ENCODE data around the gene CPPED1. TPM values are rescaled to one million over a fixed set of nuclear protein-coding genes. Genes with fewer than 3 reads are reported as not detected.
"Not testable (repeated sequence)": the region's sequence is repeated elsewhere in the genome, so short reads cannot be mapped to it uniquely, and the experiment has no call there.

The CPPED1 gene
- total RNA-seq, 1 donor from 2014 or later = 12.1 TPM

DNA sequence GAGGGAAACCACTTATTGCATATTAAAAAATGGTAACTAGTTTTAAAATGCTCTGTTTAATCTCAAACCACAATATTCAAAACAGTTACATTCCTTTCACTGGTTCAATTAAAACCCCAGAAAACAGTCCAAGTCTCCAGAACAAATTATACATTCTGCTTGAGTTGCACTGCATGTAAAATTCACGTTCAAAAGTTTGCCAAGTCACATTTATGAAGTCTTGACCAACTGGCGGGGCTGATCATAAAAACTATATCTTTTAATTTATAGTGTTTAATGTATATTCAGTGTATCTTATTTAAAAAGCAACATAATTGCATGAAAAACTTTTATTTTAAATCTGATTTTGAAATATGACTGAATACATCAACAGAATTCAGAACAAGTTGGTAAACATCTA is 25.0 kb downstream of the CPPED1 start:
- no peak for DNase-seq
- intact Hi-C loops (cut with DNase I) = no loop called here
- no peak for ATAC-seq (ENCODE audit: poor library complexity)

DNA sequence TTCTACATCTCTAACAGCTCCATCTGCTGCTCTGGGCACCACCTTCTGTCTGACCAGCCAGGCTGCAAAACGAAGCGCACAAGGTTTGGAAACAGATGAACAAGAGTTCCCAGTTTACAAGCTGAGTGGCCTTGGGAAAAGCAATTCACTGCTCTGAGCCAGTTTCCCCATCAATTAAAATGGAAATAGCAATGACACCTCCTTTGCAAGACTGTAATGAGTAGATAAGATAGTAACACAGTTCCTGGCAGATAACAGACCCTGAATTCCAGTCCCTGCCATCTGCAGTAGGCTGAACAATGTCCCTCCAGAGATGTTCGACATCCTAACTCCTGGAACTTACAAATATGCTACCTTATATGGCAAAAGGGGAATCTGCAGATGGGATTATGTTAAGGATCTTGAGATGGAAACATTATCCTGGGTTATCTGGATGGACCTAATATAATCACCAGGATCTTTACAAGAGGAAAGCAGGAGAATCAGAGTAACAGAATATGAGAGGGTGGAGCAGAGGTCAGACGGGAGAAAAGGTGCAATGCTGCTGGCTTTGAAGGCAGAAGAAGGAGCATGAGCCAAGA is 27.9 kb downstream of the CPPED1 start:
- intact Hi-C loops (cut with DNase I) = no loop called here
- DNase-seq (no peak), ATAC-seq (ENCODE audit: poor library complexity) (no peak)

DNA sequence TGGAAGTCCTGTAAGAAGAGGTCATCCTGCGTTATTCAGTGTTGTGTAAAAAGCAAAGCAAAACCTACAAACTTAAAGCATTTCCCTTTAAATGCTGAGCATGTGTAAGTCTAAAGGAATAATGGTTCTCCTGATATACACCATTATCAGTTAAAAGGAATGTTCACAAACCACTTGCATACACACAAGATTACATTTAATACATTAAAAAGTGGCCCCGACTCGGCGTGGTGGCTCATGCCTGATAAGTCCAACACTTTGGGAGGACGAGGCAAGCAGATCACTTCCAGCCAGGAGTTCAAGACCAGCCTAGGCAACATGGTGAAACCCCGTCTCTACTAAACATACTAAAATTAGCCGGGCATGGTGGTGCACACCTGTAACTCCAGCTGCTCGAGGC is 30.5 kb downstream of the CPPED1 start:
- no peak for DNase-seq
- intact Hi-C loops (cut with DNase I) = no loop called here
- ATAC-seq (ENCODE audit: poor library complexity) = no peak

DNA sequence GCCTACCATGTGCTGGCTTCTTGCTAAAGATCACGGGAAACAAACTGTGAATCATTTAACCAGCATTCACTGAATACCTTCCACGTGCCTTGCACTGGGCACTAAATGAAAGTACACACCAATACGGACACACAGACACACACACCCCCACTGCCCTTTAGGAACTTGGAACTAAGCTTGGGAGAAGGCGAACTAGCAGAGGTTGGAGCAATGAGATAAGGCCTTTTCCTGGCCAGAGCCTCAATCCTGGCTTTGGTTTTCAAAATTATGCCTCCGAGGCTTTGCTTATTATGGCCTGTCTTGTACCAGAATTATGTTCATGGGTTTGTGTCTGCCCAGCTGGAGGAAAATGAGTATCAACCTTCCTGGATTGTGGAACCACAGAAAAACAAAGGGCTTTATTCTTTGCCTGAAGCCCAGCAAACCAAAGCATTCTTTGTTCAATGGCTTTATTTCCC is 32.3 kb downstream of the CPPED1 start:
- intact Hi-C loops (cut with DNase I) = no loop called here
- peak; percentile 51 for ATAC-seq (ENCODE audit: poor library complexity)
- DNase-seq = no peak

DNA sequence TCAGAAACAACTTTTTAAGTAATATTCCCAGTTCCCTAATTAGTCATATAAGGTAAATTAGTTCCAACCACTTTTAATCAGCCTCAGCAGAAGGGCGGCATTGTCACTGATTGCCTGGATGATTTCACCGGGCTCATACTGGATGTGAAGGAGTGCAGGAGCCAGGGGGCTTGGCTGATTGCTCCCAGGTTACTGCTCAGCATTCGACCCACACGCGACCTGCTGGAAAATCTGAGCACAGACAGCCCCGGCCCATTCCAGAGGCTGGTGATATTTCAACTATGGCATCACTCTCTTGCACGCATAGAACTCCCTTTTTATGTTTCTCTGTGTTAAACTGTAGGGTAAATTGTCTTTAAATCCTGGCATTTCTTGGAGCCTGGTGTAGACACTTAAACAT is 34.2 kb downstream of the CPPED1 start:
- intact Hi-C loops (cut with DNase I) = no loop called here

DNA sequence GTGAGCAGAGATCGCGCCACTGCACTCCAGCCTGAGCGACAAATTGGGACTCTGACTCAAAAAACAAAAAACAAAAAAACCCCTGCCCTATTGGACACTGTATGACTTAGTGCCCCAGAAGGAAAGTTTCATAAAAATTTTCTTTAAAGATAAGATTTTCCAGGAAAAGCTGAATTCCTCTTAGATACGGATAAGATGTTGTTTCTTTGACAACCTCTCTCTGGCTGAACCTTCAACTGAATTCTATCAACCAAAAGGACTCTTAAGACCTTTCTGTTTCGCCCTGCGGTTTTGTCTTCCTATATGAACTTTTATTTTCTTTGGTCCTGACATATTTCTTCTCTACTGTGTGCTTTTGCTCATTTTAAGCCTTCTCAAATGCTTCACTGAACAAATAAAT is 35.8 kb downstream of the CPPED1 start:
- DNase-seq (no peak), ATAC-seq (ENCODE audit: poor library complexity) (no peak)
- intact Hi-C loops (cut with DNase I) = no loop called here

More for the DNA sequence above, 34.2 kb downstream of the CPPED1 start:
- ATAC-seq (ENCODE audit: poor library complexity) (no peak), DNase-seq (no peak)

DNA sequence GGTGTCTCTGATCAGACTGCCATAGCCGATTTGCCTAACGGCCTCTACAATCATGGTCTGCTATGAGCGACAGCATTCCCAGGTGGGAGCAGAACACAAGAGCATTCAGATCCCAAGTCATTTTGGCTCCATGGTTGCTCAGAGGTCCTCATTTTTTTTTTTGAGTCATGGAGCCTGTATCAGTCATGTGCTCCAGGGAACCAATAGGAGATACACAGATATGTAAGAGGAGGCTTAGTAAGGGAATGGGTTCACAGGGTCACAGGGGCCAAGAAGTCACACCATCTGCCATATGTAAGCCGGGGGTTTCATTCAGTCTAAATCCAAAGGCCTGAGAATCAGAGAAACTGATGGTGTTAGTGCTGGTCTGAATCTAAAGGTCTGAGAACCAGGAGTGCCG is 36.8 kb downstream of the CPPED1 start:
- intact Hi-C loops (cut with DNase I) = no loop called here
- ATAC-seq (ENCODE audit: poor library complexity) (no peak), DNase-seq (no peak)

DNA sequence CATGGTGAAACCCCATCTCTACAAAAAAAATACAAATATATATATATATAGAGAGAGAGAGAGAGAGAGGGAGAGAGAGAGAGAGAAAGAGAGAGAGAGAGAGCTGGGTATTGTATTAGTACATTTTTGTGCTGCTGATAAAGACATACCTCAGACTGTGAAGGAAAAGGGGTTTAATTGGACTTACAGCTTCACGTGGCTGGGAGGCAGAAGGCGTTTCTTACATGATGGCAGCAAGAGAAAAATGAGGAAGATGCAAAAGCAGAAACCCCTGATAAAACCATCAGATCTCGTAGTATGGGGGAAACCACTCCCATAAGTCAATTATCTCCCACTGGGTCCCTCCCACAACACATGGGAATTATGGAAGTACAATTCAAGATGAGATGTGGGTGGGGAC is 37.5 kb downstream of the CPPED1 start:
- ATAC-seq (ENCODE audit: poor library complexity); DNase-seq; intact Hi-C loops (cut with DNase I): not testable (repeated sequence)

DNA sequence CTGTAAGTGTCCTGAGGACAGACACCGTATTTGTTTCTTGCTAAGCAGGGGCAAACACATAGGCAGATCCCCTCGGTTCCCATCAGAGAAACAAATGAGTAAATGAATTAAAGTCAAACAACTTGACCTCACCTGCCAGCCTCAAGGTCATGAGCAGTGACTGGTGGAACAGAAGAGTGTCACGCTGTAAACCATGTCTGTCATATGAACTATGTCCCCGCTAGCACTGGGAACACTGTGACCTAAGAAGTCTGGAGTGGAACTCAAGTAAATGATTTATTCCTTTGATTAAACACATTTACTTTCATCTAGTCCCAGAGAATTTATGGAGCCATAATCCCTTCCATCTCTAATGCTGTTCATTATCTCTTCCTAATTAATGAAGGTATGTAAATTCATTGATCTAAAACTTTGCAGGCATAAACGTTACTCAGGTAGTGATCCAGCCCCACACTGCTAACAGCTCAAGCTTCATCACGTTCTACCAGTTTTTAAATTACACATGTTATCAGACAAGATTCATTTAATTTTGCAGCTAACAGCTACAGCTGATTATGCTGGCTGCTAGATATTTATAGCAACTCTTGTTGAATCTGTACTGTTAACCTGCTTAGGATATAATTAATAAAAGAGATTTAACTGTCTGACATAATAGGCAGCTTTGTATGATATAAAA is 38.7 kb downstream of the CPPED1 start:
- ATAC-seq (ENCODE audit: poor library complexity) (no peak), DNase-seq (no peak)
- intact Hi-C loops (cut with DNase I) = no loop called here

DNA sequence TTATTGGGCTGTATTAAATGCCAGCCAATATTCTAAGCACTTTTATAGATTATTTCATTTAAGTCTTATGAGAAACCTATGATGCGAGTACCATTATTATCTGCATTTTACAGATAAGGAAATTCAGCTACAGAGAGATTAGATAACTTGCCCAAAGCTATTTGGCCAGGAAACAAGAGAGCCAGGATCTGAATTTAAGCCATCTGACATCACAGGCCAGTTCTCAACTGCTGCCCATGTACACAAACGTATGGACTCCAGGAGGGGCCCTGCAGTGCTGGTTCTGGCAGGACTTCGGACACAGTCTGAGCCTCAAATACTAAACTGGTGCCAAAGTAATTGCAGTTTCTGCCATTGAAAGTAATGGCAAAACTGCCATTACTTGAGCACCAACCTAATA is 40.2 kb downstream of the CPPED1 start:
- intact Hi-C loops (cut with DNase I) = no loop called here
- ATAC-seq (ENCODE audit: poor library complexity) (no peak), DNase-seq (no peak)

DNA sequence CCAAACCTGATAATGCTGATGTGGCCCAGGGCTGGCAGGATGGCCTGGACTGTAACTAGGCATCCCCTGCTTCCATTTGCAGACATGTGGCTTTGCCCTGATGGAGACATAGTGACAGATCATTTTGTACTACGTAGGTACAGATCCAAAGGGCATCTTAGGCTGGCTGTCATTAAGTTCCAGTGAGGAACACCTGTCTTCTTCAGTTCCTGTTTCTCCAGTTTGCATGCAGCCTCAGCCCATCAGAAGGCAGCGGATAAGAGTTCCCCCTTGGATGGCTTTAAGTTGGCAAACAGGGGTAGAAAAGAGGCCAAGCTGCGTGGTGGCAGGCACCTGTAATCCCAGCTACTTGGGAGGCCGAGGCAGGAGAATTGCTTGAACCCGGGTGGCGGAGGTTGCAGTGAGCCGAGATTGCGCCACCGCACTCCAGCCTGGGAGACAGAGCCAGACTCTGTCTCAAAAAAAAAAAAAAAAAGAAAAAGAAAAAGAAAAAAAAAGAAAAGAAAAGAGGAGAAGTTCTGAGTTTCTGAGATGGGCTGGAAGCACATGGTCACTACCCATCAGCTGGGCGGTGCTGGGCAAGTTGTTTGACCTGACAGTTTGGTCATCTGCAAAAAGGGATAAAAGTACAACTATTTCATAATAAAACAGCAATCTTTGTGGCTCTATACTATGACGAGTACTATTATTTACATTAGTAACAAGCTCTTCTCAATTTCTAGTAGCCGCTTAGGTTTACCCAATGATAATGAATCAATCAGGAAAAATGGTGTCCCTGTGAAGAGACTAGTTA is 42.7 kb downstream of the CPPED1 start:
- ATAC-seq (ENCODE audit: poor library complexity) (no peak), DNase-seq (no peak)
- intact Hi-C loops (cut with DNase I) = no loop called here

DNA sequence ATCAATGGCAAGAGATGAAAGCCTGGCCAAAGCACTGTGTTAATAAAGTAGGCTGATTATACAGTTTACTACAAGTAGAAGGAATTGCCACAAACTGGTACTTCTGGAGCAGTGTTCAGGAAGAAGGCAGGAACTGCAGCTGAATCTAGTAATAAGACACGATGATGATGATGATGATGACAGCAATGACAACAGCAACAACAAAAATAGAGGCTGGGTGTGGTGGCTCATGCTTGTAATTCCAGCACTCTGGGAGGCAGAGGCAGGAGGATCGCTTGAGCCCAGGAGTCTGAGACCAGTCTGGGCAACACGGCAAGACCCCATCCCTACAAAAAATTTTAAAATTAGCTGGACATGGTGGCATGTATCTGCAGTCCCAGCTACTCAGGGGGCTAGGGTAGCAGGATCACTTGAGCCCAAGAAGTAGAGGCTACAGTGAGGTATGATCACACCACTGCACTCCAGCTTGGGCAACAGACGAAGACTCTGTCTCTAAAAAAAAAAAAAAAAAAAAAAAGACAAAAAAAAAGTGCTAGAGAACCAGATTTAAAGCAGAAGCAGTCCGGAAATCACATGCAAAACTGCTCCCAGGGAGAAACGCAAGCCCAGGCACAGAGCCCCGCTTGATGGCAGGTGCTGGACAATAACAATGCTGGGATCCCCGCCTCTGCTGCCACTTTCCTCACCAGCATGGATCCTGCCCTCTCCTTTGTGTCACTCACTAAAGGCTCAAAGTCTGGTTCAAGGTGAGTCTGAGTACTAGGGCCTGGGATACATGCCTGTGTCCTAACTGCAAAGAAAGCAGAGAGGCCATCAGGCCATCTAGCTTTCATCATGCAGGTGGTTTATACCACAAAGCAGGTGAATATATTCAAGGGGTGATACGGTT is 44.8 kb downstream of the CPPED1 start:
- intact Hi-C loops (cut with DNase I) = no loop called here
- ATAC-seq (ENCODE audit: poor library complexity) = no peak
- no peak for DNase-seq

DNA sequence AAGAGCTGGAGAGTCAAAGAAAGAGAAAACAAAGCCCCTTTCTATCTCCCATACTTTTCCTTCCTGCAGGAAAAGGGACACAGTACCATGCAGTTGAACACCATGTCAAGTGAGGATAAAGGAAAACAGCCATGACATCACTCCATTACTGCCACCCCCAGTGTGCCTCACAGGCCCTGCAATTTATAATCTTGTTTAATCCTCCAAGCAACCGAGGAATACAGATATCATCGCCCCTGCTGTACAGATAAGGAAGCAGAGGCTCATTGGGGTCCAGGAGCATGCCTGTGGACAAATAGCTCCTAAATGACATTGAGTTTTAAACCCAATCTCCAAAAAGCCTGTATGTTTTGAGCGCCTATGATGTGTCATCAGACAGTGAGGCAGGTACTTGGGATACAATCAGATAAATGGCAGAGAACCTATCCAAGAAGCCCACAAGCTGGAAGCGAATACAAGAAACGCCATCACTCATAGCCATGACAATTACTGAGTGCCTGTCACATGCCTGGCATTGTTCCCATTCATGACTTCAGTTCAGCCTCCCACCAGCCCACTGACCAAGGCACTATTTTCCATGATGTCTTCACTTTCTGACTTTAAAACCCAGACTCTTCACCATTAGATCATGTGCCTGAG is 45.5 kb downstream of the CPPED1 start:
- ATAC-seq (ENCODE audit: poor library complexity) = peak; percentile 20
- no peak for DNase-seq
- intact Hi-C loops (cut with DNase I) = no loop called here

DNA sequence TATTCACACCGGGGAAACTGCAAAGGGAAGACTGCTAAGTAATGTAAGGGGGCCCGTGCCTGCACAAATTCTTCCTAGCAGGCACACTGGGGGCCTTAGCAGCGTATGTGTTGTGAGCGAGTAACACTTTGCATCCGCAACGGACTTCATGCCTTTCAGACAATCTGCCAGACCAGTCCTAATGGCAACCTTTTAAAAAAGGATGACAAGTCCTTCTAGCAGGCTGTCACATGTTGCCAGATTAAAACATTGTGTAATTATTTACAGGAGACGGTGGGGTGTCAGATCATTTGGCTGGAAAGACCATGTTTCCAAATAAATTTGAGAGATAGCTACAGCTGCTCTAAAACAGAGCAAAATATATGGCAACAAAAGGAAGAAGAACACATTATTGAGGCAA is 46.1 kb downstream of the CPPED1 start:
- DNase-seq (no peak), ATAC-seq (ENCODE audit: poor library complexity) (no peak)
- intact Hi-C loops (cut with DNase I) = no loop called here

DNA sequence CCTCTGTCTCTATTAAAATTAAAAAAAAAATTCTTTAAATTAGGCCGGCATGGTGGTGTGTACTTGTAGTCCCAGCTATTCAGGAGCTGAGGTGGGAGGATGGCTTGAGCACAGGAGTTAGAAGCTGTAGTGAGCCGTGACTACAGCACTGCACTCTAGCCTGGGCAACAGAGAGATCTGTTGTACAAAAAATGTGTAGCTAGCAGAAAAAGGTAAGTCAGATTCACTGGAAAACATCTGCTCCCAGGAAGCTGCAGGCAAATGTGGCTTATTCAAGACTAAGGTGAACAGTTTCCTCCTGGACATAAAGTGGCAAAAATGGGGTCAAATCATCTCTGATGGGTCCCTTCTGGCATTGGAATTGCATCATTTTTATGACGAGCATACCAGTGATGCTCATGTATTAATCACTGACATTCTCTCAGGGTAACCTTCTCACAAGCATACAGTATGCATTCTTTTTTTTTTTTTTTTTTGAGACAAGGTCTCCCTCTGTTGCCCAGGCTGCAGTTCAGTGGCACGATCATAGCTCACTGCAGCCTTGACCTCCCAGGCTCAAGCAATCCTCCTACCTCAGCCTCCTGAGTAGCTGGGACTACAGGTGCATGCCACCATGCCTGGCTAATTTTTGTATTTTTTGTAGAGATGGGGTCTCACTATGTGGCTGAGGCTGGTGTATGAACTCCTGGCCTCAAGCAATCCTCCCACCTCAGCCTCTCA is 48.7 kb downstream of the CPPED1 start:
- intact Hi-C loops (cut with DNase I) = no loop called here
- ATAC-seq (ENCODE audit: poor library complexity) (no peak), DNase-seq (no peak)

DNA sequence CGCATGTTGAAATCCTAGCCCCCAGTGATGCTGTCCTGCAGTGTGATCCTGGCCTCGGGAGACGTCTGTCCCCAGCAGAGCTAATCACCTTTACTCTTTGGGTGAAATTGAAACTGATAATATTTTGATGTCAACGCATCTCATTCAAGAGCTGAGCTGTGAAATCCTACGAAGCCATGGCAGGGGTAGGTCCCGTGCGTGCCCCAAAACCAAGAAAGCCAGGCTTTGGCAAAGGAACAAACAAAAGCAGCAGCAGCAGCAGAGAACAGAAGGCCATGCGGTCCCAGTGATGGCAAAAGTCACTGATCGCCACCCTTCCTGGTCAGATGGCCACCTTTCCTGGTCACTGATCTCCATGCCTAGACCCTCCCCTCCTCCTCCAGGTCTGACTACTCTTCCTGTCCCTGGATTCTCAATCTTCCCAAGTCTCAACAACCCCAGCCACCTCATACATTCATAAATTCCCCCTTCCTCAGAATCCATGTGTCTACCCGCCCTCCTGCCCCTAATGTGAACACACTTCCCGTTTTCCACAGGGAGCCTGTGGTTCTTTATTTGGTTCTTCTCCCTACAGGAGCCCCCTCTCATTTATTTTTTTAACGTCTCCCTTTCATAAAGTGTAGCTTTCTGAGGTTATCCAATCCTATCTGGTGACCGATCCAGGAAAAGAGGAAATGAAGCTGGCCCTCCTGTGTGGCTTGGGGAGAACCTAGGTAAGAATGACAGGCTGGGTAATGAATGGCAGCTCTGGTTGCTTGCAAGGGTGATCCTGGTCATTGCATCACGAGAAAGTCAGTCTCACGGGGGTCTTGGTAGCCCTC is 50.3 kb downstream of the CPPED1 start:
- DNase-seq (no peak), ATAC-seq (ENCODE audit: poor library complexity) (no peak)
- intact Hi-C loops (cut with DNase I) = no loop called here

DNA sequence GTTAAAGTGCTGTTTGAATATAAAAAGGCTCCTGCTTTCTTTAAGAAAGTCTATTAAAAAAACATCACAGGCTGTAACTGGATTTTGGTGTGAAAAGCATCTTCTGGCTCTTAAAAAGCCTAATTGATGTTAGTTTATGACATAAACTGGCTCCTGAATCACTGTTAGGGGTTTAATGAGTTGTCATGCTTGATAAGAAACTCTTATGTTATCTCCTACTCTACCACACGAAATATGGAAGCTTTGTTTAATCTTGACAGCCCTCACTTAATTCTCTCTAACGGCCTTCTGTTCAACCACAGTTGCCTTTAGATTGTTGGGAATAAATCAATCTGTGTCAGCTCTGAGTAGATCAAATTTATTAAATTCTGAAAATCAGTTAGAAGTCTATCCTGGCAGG is 51.5 kb downstream of the CPPED1 start:
- DNase-seq (no peak), ATAC-seq (ENCODE audit: poor library complexity) (no peak)
- intact Hi-C loops (cut with DNase I) = no loop called here
